Adrenal gland (tissue), 5 donors: ENCODE data around the gene ACBD6.

Experiments used
- POLR2A ChIP-seq, 2 donors: fragments of 450-650 bp; IDR thresholded peaks; one replicate each; pipeline ENCODE4 v1.6.1; 2017; ENCODE audit warnings: antibody characterized with exemption in 2 of 2, mild to moderate bottlenecking in 2 of 2, moderate library complexity in 1 of 2
- TF ChIP-seq, protein P1 (sequence below), 6 experiments: fragments of 450-650 bp in 4 of 6; fragments of 200-600 bp in 2 of 6; sonication (generic) in 1 of 6; IDR thresholded peaks; 1 replicate in 5 of 6; 2 replicates in 1 of 6; pipeline versions ENCODE4 v1.5.1 to v1.8.0; 2016 to 2021; ENCODE audit warnings: antibody characterized with exemption in 6 of 6, mild to moderate bottlenecking in 2 of 6, moderate library complexity in 1 of 6
- donor health status: DM: no; HTN: no; CAD: no.

DNA sequence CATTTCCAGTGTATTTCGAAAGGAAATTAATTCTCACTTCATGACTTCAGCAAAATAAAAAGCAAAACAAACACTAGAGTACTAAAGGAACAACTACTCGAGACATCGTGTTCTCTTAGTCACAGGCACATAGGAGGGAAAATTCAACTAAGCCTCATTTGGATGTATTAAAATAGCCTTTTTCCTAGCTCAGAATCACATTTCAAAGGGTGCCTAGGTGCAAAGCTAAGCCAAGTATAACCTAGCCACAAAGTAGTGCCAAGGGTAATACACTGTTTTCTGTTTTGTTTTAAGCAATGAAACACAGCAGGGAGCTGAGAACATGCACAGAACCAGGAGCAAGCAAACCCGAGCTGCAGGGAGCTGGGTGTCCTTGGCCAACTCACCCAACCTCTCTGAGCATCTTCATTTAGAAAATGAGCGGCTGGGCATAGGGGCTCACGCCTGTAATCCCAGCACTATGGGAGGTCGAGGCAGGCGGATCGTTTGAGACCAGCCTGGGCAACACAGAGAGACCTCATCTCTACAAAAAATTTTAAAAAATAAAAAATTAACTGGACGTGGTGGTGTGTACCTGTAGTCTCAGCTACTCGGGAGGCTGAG is 26.6 kb upstream of the ACBD6 start:
- TF ChIP-seq, protein P1, sequence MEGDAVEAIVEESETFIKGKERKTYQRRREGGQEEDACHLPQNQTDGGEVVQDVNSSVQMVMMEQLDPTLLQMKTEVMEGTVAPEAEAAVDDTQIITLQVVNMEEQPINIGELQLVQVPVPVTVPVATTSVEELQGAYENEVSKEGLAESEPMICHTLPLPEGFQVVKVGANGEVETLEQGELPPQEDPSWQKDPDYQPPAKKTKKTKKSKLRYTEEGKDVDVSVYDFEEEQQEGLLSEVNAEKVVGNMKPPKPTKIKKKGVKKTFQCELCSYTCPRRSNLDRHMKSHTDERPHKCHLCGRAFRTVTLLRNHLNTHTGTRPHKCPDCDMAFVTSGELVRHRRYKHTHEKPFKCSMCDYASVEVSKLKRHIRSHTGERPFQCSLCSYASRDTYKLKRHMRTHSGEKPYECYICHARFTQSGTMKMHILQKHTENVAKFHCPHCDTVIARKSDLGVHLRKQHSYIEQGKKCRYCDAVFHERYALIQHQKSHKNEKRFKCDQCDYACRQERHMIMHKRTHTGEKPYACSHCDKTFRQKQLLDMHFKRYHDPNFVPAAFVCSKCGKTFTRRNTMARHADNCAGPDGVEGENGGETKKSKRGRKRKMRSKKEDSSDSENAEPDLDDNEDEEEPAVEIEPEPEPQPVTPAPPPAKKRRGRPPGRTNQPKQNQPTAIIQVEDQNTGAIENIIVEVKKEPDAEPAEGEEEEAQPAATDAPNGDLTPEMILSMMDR (IDR thresholded peaks at IDR 0.05), result no peak
- TF ChIP-seq POLR2A (IDR thresholded peaks at IDR 0.05), result no peak
